ENCODE results near the gene ARL3.

Gene ARL3

GRCh38 chr10:102627736-102628293 is 86.4 kb downstream of the ARL3 start:
- in situ Hi-C loops (cut with HindIII; ENCODE audit: low sequenced_read_pairs): no loop called here
- no peak for TF ChIP-seq CTCF (IDR thresholded peaks at IDR 0.05; ENCODE audit: low read depth, low read length)
- DNase-seq (ENCODE audit: low read depth, low spot score): peak; percentile 64
- H3K4me3 ChIP-seq (ENCODE audit: low read depth, low read length): no peak overlapping the region

GRCh38 chr10:102627291-102627735 is 86.9 kb downstream of the ARL3 start:
- in situ Hi-C loops (cut with HindIII; ENCODE audit: low sequenced_read_pairs): no loop called here
- H3K4me3 ChIP-seq (ENCODE audit: low read depth, low read length): no peak overlapping the region
- peak; percentile 46 for DNase-seq (ENCODE audit: low read depth, low spot score)
- TF ChIP-seq CTCF (IDR thresholded peaks at IDR 0.05; ENCODE audit: low read depth, low read length): no peak

GRCh38 chr10:102626026-102626685 is 88.0 kb downstream of the ARL3 start:
- H3K4me3 ChIP-seq (ENCODE audit: low read depth, low read length): no peak overlapping the region
- no peak for DNase-seq (ENCODE audit: low read depth, low spot score)
- TF ChIP-seq CTCF (IDR thresholded peaks at IDR 0.05; ENCODE audit: low read depth, low read length): no peak
- in situ Hi-C loops (cut with HindIII; ENCODE audit: low sequenced_read_pairs): no loop called here

- no peak for DNase-seq (ENCODE audit: low read depth, low spot score)
- TF ChIP-seq CTCF (IDR thresholded peaks at IDR 0.05; ENCODE audit: low read depth, low read length): no peak
- H3K4me3 ChIP-seq (ENCODE audit: low read depth, low read length): no peak overlapping the region
- in situ Hi-C loops (cut with HindIII; ENCODE audit: low sequenced_read_pairs): no loop called here
Measured at GRCh38 chr10:102624751-102625645, 89.2 kb downstream of the ARL3 start.

DNA sequence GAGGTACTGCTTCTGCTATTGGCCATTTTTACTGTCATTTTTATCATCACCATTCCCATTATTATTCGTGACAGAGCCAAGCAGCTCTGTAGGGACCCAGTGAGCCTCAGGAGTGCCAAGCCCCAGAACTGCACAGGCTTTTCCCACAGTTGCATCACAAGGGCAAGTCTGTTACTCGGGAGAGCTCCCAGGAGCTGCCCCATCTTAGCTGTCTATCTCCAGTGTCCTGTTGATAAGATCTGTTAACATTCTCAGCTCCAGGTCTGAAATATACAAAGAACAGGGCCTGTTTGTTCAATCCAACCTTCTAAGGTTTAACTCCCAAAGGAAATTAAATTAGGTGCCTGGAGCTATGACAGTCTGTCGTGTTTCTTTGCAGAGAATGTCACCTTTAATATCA is 90.1 kb downstream of the ARL3 start:
- in situ Hi-C loops (cut with HindIII; ENCODE audit: low sequenced_read_pairs): no loop called here
- TF ChIP-seq CTCF (IDR thresholded peaks at IDR 0.05; ENCODE audit: low read depth, low read length): no peak
- no peak overlapping the region for H3K4me3 ChIP-seq (ENCODE audit: low read depth, low read length)
- no peak for DNase-seq (ENCODE audit: low read depth, low spot score)

Measured in astrocyte of the spinal cord (primary cell).